Panc1 (cell line): ENCODE measurements around the gene MSTO1. TPM values are rescaled to one million over a fixed set of nuclear protein-coding genes. Genes with fewer than 3 reads are reported as not detected.
"Not testable (repeated sequence)": the region's sequence is repeated elsewhere in the genome, so short reads cannot be mapped to it uniquely, and the experiment has no call there.

Source experiments
- ATAC-seq: fragments of 200-7000 bp; cut with Tn5 transposase; 2 replicates; pipeline ENCODE4 v1.9.1; 2020; ENCODE audit warnings: mild to moderate bottlenecking, moderate library complexity
- BruUV-seq: library from RNA; stranded (reverse); fragments of 400-500 nt; replicated peaks from 2 replicates; lab custom pipeline; 2021; lab: Mats Ljungman, UMichigan
- CTCF ChIA-PET: fragments of 300-600 bp; sonication (Branson Sonifier 250); formaldehyde crosslinking; loops from one replicate; lab custom pipeline; 2022; ENCODE audit warnings: antibody characterized with exemption; lab: Charles Lee
- POLR2A ChIA-PET: fragments of 300-600 bp; sonication (Branson Sonifier 250); formaldehyde crosslinking; loops from one replicate; lab custom pipeline; 2022; ENCODE audit warnings: antibody characterized with exemption; lab: Charles Lee
- DNase-seq: peaks from one replicate; pipeline ENCODE4 v3.0.0-alpha.2; 2010; ENCODE audit warnings: low read depth, low spot score
- H3K27ac ChIP-seq: 2 replicates; pipeline ENCODE4 v1.5.1; 2011; ENCODE audit warnings: mild to moderate bottlenecking, low read length, inconsistent platforms
- H3K27me3 ChIP-seq: fragments of 200-500 bp; sonication (Bioruptor generic); 2 replicates; pipeline ENCODE4 v1.6.0; 2014; ENCODE audit warnings: low read length, inconsistent platforms; ENCODE audit not compliant: control insufficient read depth, insufficient read depth
- H3K36me3 ChIP-seq: fragments of 200-500 bp; sonication (Bioruptor generic); 2 replicates; pipeline ENCODE4 v1.5.1; 2014; ENCODE audit warnings: inconsistent platforms, mild to moderate bottlenecking, low read length, moderate library complexity; ENCODE audit not compliant: control insufficient read depth, insufficient read depth
- H3K4me1 ChIP-seq: 2 replicates; pipeline ENCODE4 v1.5.1; 2011; ENCODE audit warnings: inconsistent platforms, mild to moderate bottlenecking, low read length, moderate library complexity; ENCODE audit not compliant: control insufficient read depth, insufficient read depth
- H3K4me3 ChIP-seq, 2 experiments: 2 replicates each; pipeline ENCODE4 v1.5.1; 2011 to 2012; ENCODE audit warnings: low read depth in 2 of 2, low read length in 2 of 2, mild to moderate bottlenecking in 2 of 2, inconsistent platforms in 1 of 2, moderate library complexity in 1 of 2
- H3K9me3 ChIP-seq: fragments of 200-500 bp; sonication (Bioruptor generic); 2 replicates; pipeline ENCODE4 v1.5.1; 2014; ENCODE audit warnings: low read depth, mild to moderate bottlenecking, inconsistent platforms, low read length, moderate library complexity; ENCODE audit not compliant: control insufficient read depth, insufficient read depth
- POLR2AphosphoS5 ChIP-seq: IDR thresholded peaks from 2 replicates; pipeline ENCODE4 v1.6.1; 2012; ENCODE audit warnings: mild to moderate bottlenecking, low read depth, low read length, moderate library complexity
- REST ChIP-seq, 2 experiments: IDR thresholded peaks; 2 replicates each; pipeline ENCODE4 v1.6.1; 2011 to 2012; ENCODE audit warnings: low read depth in 2 of 2, control low read depth in 1 of 2, low read length in 1 of 2, mild to moderate bottlenecking in 1 of 2, moderate library complexity in 1 of 2; ENCODE audit not compliant: insufficient read depth in 1 of 2
- SIN3A ChIP-seq: IDR thresholded peaks from 2 replicates; pipeline ENCODE4 v1.6.1; 2012; ENCODE audit warnings: low read depth, mild to moderate bottlenecking, low read length, moderate library complexity, borderline replicate concordance; ENCODE audit not compliant: insufficient read depth
- TCF7L2 ChIP-seq: IDR thresholded peaks from 2 replicates; pipeline ENCODE4 v1.6.1; 2011; ENCODE audit warnings: mild to moderate bottlenecking, low read depth, low read length, inconsistent platforms
- in situ Hi-C: cut with HindIII; loops from 2 replicates; pipeline ENCODE4 v1.10.0; 2016; ENCODE audit warnings: low sequenced_read_pairs, low pct_unique_long_range_greater_than_20kb
- intact Hi-C: fragments of 100-400 bp; cut with micrococcal nuclease; formaldehyde crosslinking; loops from one replicate; pipeline ENCODE4 v1.10.0; 2022; ENCODE audit not compliant: unreplicated experiment
- total RNA-seq: library from RNA; stranded (reverse); gene quantifications from one replicate; pipeline ENCODE4 v1.2.1, GENCODE V29; 2021; ENCODE audit not compliant: unreplicated experiment
- TF ChIP-seq, protein P1 (sequence below): fragments of 450-650 bp; IDR thresholded peaks from 2 replicates; pipeline ENCODE4 v1.5.1; 2017; ENCODE audit warnings: mild to moderate bottlenecking

The MSTO1 gene
- total RNA-seq, 1 experiment from 2014 or later = 60.9 TPM

- ChIA-PET POLR2A (interaction anchor here (0.6 kb wide), 1 partner anchor 11 kb away, joined by 4 read pairs; no protein-coding TSS in a partner anchor), CTCF (no interaction called here)
- H3K4me3 ChIP-seq = no peak overlapping the region
- DNase-seq = no peak
- BruUV-seq = no TSS peak
- intact Hi-C loops (no loop called here), in situ Hi-C loops (no loop called here)
- no peak overlapping the region for H3K27ac ChIP-seq
- H3K4me1 ChIP-seq = no peaks in the 10 kb centered on the region
- TF ChIP-seq, protein P1, sequence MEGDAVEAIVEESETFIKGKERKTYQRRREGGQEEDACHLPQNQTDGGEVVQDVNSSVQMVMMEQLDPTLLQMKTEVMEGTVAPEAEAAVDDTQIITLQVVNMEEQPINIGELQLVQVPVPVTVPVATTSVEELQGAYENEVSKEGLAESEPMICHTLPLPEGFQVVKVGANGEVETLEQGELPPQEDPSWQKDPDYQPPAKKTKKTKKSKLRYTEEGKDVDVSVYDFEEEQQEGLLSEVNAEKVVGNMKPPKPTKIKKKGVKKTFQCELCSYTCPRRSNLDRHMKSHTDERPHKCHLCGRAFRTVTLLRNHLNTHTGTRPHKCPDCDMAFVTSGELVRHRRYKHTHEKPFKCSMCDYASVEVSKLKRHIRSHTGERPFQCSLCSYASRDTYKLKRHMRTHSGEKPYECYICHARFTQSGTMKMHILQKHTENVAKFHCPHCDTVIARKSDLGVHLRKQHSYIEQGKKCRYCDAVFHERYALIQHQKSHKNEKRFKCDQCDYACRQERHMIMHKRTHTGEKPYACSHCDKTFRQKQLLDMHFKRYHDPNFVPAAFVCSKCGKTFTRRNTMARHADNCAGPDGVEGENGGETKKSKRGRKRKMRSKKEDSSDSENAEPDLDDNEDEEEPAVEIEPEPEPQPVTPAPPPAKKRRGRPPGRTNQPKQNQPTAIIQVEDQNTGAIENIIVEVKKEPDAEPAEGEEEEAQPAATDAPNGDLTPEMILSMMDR = no peak
- TF ChIP-seq SIN3A (no peak), TCF7L2 (no peak), REST (IDR thresholded peaks at IDR 0.05; ENCODE audit: insufficient read depth in 1 of 2, low read depth in 2 of 2, low read length in 1 of 2) (no peak), POLR2AphosphoS5 (no peak)
- no peaks in the 10 kb centered on the region for H3K9me3 ChIP-seq
- no peaks in the 10 kb centered on the region for H3K27me3 ChIP-seq
- ATAC-seq = no peak
- H3K36me3 ChIP-seq = no peaks in the 10 kb centered on the region; the same call in 1 of the 2 replicates
Measured at GRCh38 chr1:155574077-155574476, 35.9 kb upstream of the MSTO1 start.

DNA sequence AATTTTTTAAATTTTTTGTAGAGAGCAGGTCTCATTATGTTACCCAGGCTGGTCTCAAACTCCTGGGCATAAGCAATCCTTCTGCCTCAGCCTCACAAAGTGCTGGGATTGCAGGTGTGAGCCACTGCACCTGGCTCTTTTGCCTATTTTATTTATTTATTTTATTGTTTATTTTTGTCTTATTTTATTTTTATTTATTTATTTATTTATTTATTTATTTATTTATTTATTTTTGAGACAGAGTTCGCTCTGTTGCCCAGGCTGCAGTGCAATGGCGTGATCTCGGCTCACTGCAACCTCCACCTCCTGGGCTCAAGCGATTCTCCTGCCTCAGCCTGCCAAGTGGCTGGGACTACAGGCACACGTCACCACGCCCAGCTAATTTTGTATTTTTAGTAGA, 34.4 kb upstream of the MSTO1 start:
- H3K4me3 ChIP-seq, ATAC-seq, H3K36me3 ChIP-seq, intact Hi-C loops, H3K4me1 ChIP-seq, BruUV-seq, in situ Hi-C loops, H3K9me3 ChIP-seq, H3K27ac ChIP-seq, POLR2A ChIA-PET, CTCF ChIA-PET, DNase-seq, H3K27me3 ChIP-seq: not testable (repeated sequence)

DNA sequence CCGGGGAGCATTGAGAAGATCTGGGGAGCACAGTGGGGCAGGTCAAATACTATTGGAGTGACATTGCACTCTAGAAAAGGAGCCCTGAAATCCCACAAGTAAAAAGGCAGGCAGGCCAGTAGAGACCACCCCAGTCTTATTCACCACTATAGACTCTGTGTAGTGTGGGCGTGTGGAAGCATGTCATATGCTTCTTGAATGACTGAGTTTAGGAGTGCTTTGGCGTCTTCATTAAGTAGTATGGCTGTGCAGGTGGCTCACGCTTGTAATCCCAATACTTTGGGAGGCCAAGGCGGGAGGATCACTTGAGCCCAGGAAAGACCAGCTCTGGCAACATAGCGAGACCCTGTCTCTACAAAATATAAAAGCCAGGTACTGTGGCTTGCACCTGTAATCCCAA, 26.2 kb upstream of the MSTO1 start:
- in situ Hi-C loops, H3K27ac ChIP-seq, H3K9me3 ChIP-seq, H3K27me3 ChIP-seq, H3K36me3 ChIP-seq, intact Hi-C loops, BruUV-seq, H3K4me1 ChIP-seq, POLR2A ChIA-PET, H3K4me3 ChIP-seq, ATAC-seq, DNase-seq, CTCF ChIA-PET: not testable (repeated sequence)

- H3K4me1 ChIP-seq, H3K4me3 ChIP-seq, H3K27ac ChIP-seq, H3K27me3 ChIP-seq, intact Hi-C loops, in situ Hi-C loops, BruUV-seq, CTCF ChIA-PET, H3K36me3 ChIP-seq, H3K9me3 ChIP-seq, POLR2A ChIA-PET, ATAC-seq, DNase-seq: not testable (repeated sequence)
Measured at GRCh38 chr1:155589282-155589681, 20.7 kb upstream of the MSTO1 start.

DNA sequence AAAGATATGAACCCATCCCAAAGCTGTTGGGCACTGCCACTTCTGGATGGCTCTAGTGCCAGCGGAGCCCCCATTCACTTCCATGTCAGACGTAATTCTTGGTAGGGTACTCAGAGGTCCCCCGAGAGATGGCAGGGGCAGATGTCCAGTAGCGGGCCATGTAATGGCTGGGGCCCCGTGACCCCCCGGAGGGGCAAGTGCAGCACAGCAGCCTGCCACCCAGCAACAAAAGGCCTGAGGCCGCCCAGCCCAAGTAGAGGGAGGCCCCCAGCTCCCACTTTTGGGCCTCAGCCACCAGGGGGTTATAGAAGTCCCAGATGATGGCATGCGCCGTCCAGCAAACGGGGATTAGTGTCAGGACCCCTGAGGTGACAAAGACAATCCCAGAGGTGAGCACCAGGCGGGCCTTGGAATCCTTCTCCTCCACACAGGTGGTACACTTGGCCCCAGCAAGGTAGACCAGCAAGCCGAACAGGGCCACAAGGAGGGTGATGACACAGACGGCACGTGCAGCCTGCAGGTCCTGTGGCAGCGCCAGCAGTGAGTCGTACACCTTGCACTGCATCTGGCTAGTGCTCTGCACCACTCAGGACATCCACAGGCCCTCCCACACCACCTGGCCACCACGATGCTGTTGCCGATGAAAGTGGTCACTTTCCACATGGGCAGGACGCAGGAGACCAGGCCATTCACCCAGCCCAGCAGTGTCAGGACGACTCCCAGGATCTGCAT, 19.3 kb upstream of the MSTO1 start:
- POLR2A ChIA-PET = not testable (repeated sequence)

More for the DNA sequence above, 19.3 kb upstream of the MSTO1 start:
- H3K4me1 ChIP-seq, H3K27me3 ChIP-seq, in situ Hi-C loops, H3K27ac ChIP-seq, intact Hi-C loops, H3K9me3 ChIP-seq, DNase-seq, BruUV-seq, H3K4me3 ChIP-seq, H3K36me3 ChIP-seq: not testable (repeated sequence)
- CTCF ChIA-PET = interaction anchor here (0.6 to 0.7 kb wide), 2 partner anchors 19 to 451 kb away, joined by 3 to 4 read pairs; no protein-coding TSS in a partner anchor
- peak; percentile 49 for ATAC-seq
